ENCODE data around the gene BAIAP2.
"Not testable (repeated sequence)": the region's sequence is repeated elsewhere in the genome, so short reads cannot be mapped to it uniquely, and the experiment has no call there.

BAIAP2 gene

DNA sequence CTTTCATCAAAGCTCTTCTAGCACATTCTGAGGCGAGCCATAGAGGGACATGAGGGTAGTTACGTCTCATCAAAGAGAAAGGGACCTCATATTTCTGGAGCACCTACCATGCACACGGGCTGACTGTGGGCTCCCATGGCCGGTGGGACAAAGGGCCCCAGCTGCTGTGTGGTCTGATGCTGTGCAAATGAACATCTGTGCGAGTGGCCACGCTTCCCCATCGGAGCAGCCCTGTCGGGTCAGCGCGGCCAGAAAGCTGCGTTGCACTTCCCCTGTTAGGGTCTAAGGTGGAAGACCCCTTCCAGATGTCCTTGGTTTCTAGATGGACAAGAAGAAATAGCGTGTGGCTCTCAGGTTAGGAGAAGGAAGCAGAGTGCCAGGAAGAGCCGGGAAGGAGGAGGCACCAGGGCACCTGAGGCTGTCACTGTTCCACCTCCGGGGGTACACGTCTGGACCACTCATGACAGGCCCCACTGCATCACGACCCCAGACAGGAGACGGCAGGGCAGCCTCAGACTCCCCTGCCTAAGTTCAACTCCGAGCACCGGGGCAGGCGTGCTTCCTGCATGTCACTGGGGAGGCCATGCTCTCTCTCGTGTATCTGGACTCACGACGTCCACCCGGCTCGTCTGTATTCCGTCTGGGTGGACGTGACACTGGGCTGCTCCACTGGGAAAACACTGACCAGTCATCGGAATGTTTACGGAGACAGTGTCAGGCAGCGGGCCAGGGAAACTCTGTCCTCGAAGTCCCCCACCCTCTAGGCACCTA lies 8.5 kb upstream of the BAIAP2 start:
- DNase-seq = no peak

DNA sequence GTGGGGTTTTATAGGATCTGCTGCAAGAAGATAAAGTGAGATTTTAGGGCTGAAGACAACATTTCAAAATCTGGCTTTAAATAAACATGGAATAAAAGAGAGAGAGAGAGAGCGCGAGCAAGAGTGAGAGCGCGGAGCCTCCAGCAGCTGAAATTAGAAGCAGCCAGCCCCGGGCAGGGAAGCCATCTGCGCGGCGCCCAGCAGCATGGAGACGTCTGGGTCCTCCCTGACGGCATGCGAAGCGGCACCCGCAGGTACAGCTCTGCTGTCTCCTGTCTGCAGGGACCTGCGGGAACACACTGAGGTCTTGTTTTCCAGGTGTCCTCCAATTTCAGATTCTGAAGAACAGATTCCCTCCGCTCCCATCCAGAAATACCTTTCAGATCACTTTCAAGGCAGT lies 7.9 kb upstream of the BAIAP2 start:
- no peak for DNase-seq

DNA sequence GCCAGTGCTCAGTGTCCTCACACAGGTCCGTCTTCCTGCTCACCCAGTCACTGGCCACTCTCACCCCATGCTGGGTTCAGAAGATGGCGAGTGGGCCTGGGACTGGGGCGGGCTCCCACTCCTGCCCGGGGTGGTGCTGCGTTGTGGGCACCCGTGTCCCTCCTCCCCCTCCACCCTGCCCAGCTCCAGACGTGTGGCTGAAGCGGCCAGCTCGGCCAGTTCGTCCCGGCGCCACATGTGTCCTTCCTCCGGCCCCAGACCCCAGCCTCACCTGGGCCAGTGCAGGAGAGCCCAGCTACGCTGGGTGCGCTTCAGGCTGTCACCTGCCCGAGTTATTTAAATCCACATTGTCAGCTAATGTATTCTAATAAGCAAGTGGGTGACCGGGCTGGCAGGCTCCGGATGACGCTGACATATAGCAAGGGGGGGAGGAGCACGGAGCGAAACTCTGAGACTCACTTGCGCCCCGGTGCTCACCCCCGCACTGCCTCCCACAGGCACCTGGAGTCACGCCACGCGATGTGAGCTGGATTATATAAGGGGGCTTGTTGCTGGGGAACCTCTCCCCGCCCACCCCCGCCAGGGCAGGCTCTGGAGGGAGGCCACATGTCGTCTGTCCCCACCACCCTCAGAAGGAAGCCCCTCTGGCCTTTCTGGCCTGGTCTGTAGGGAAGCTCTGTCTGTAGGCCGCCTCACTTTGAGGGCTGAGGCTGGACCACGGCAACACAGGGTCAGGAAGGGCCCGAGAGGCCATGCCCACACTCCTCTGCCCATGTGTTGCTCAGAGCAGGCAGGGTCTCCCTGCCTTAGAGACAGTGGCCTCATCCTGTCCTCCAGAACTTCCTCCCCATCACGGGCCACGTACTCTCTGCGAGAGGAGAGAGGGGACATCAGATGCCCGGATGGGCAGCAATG lies 7.1 kb upstream of the BAIAP2 start:
- DNase-seq = no peak

DNA sequence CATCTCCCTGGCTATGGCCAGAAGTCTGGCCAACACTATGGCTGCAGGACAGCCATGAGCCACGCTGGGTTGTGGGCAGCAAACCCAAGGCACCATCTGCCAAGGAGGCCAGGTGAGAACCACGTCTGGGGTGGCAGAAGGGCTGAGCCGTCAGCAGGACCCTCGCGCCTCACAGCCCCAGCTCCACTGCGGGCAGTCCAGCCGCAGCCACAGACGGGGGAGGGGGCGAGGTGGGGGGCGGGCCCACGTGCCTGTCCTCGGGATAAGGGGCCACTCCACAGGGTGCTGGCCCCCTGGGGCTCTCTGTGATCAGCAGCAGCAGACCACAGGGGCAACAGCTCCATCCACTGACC lies 6.5 kb upstream of the BAIAP2 start:
- no peak for DNase-seq

DNA sequence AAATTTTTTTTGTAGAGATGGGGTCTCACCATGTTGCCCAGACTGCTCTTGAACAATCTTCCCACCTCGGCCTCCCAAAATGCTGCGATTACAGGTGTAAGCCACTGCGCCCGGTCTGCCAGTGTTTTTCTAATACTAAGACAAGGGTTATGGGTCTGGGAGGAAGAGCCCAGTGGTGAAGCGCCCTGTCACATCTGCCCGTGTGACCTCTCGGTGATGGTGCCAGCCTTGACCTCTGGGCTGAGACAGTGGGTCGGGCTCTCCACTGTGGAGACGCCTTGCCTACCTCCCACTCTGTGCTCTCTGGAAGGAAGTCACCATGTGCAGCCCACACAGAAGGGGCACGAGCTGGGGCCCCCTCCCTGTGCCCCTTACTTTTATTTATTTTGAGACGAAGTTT lies 5.1 kb upstream of the BAIAP2 start:
- no peak for DNase-seq

DNA sequence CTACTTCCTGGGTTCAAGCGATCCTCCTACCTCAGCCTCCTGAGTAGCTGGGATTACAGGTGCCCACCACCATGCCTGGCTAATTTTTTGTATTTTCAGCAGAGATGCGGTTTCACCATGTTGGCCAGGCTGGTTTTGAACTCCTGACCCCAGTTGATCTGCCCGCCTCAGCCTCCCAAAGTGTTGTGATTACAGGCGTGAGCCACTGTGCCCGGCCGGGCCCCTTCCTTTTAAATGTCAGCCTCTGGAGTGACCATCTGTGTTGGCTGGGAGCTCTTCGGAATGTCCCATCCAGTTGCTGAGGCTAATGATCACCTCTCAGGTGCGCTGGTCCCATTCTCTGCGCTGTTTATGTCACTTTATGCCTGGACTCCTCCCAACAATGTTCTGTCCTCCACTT lies 4.6 kb upstream of the BAIAP2 start:
- DNase-seq = not testable (repeated sequence)

DNA sequence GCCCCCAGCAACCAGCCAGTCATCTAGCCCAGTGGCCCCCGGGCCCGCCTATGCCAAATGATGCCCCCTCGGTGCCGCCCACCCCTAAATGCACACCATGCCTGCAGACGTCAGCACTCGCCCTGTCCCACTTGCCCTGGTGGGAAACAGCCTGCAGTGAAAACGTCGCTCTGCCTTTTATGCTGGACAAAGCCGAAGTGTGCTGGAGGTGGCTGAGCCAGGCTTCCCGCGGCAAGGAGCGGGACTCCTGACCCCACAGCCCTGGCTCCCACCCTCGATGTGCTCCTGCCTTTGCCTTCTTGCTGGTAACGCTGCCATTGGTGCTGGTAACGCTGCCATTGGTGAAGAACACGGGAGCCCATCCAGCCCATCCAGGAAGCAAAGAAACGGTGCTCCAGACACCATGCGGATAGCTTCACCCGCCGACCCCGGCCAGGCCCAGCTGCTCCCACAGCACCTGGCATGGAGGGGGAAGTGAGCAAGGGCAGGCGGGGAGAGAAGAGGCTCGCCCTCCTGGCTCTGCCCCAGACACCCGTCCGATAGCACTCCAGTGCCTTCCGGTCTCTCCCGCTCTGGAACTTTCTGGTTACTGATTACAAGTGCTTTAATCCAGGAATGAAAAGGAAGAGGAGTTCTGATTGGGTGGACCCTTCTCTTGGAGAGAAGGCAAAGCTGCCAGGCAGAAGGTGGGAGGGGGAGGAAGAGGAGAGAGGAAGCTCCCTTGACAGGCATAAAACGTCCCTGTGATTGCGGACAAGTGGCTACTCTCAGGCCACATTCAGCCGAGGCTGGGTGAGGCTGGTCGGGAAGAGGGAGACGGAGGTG lies 4.0 kb upstream of the BAIAP2 start:
- DNase-seq = no peak

DNA sequence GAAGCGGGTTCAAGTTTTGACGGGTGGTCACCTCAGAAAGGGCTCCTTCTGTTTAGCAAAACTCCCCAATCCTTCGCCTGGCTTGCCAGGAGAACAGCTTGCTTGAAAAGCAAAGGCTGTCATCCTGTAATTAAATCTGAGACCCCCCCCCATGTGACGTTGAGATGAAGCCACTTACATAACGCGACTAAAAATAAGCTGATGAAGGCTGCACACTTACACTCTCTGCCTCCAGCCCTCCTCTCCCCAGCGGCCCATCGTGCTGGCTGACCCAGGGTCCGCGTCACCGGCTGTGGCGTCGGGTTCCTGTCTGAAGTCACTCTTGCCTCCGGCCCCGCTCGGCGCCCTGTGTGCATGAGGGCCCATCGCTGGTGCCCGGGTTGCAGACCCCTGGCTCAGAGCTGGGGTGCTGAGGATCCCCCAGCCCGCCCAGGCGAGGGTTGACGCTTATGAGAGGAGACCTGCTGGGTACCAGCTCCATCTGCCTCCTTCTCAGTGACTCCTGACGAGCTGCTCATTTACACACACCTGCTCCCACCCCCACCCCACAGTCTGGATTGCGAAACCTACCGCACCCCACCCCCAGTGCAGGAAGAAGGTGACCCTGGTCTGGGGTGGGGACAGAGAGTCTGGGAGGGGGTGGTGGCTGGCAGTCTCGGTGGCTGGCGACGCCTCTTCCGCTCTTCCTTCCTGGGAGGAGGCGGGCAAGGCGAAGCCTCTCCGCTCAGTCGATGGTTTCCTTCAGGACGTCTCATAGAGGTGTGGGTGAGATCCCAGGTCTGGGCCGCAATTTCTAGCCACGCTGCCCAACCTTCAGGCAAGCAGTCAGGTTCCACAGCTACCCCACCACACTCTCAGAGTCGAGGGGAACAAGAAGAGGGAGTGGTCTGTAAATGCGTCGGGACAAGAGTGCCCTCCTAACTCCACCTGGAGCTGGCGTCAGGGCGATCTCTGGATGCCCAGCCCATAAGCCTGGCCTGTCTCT lies 3.1 kb upstream of the BAIAP2 start:
- no peak for DNase-seq

DNA sequence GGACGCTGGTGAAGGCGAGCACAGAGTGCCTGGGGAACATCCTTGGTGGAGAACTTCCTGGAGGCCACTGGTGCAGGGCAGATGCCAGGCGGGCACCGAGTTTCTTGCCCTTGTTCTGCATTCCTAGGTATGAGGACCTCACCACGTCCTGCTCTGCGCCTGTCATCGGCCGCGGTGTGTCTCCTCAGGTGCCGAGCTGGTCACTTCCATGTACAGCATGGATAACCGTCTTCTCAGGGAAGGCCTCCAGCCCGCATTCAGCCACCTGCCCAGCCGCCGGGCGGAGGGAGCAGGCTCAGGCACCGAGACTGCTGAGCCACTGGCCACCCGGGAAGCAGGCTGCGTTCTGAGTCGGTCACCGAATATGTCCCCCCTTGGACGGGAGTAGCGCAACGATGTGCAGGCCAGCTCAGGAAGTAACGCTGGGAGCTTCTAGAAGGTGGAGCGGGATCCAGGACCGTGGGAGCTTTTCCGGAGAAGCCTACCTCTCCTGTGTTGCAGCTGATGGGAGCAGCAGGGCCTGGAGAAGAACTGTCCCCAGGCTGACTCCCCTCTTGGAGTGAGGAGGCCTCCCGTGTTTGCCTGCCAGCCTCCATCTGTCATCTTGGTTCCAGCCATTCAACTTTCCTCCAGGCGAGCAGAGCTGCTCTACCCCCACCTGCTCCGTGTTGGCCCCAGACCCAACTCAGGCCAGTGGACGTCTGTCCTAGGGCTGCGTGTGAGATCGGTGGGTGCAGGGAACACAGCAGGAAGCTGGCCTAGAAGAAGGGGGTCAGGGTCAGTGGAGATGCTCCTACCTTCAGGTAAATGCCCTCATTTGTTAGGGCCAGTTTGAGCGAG lies 2.1 kb upstream of the BAIAP2 start:
- no peak for DNase-seq

DNA sequence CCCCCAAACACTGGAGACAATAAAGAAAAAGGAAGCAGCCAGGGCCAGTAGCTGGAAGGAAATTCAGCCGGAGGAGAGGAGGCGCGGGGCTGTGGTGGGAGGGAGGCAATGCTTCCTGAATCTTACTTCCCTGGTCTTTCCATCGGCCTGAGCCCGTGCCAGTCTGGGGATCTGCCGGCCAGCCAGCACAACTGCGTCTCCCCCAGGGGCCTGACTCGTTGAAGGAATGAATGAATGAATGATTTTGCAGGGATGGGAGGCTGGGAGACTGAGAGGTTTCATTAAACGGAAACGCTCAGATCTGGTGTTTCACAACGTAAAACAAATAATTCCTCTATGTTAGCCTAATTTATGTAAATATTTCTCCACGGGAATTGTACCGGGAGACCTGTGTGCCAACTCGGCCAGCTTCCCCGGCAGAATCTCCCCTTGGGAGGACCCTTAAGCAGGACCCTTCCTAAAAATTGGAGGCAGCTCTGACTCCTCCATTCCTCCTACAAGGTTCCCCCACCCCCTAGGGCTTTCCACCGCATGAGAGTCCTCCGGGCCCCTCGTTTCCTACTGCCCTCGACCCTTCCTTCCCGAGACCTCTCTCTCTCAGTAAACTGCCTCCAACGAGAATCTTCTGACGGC lies 1.3 kb upstream of the BAIAP2 start:
- no peak for DNase-seq

DNA sequence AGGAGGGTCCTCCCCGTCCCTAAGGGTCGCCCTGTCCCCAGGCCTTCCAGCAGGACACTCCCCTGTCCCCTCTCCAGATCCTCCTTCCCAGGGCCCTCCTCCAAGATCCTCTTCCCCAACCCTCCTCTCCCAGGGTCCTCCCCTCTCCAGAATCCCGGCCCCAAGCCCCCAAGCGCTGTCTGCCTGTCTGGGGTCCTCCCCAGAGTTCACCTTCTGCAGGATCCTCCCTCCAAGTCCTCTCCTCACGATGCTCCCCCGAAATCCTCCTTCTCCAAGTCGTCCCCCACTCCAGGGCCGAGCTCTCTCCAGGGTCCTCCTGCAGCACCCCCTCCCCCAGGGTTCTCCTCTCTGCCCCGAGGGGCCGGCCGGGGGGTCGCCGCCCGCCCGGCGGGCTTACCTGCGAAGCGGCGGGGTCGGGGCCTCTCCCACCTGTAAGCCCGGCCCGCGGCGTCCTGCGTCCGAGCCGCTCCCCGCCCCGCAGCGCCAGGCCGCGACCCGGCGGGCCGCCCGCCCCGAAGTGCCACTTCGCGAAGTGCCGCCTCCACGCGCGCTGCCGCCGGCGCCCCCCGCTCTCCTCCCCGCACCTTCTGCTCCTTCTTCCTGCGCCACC lies 678 bp upstream of the BAIAP2 start:
- no peak for DNase-seq

DNA sequence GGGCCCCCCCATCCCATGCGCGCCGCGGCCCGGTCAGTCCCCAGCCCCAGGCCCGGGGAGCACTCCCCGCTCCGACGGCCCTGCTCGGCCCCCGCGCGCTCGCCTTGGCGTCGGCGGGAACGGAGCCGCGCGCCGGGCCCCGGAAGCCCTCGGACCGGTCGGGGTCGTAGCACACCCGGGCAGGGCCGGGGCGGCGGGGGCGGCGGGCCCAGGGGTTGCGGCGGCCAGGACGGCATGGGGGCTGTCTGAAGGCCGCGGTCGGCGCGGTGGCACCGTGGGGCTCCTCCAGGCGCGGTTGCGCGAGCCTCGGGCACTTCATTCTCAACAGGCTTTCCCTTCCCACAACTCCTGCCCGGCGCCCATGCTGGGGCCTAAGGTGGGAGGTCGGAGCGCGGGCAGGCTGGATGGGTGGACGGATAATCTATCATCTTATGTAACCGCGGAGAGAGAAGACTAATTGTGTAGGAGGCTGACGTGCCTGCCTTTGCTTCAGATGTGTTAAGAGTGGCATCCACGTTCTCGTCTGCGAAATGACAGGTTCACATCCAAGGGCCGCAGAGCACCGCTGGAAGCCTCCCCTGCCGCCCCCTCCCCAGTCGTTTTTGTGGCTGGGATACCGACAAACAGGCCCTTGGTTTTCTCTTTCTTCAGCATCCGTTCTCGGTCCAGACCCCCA lies 708 bp downstream of the BAIAP2 start:
- DNase-seq = no peak

DNA sequence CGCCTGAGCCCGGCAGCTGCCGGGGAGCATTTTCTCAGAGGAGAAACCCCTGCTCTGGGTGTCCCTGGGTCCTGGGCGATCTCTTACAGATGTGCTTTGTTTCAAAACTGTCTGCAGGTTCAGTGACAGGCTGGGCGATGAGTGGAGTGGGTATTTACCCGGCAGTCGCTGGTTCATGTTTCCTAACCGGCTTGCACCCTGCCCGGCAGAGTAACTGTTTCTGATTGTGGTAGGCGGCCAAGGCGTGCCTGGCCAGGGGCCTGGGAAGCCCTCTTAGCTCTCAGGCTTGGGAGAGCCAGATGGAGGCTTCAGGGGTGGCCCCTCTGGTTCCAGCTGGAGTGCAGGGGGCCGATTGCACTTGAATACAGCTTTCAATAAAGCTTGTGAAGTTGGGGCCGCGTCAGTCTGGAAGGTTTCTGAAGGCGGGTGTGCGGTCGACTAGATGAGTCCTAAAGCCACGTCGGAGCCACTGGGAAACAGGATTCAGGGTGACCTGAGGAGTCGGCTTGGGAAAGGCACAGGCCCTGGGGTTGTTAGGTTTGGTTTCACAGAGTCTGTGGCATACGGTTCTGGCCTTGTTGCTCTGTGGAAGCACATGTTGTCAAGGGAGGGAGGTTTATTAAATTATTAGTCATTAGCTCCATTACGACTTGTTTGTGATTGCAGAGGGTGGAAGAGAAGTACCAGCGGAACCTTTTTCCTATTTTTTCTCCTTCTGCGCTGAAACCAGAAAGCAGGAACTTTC lies 1.4 kb downstream of the BAIAP2 start:
- no peak for DNase-seq

DNA sequence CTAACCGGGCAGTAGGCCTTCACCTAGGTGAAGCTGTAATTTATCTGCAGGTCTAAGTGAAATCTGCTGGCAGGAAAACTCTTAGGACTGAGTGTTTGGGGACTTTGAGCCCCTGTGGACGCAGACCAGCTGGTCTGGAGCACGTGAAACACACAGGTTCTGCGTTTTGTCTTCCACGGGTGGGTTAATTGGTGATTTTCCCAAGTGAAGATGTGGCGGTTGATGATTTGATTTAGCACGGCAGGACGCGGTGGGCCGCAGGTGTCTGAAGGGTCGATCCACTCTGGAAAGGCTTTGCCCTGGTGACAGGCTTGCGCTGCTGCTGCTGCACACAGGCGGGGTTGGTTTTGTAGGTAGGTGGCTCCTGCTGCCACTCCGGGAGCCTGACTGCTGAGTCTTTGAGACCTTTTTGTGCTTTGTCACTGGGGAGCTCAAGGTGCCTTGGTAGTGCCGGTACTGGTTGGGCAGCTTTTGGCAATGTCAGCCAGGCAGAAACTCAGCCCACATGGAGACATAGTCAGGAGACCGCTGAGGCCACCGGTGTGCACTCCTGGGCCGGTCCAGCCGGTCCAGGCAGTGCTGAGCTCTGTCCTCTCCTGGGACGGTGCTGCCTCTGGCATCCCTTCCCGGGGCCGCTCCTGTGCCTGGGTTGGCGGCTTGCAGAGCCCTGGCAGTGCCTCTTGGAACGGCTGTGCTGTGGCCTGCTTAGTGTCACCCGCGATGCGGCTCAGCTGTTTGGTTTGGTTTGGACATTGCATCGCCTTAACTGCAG lies 2.3 kb downstream of the BAIAP2 start:
- no peak for DNase-seq

DNA sequence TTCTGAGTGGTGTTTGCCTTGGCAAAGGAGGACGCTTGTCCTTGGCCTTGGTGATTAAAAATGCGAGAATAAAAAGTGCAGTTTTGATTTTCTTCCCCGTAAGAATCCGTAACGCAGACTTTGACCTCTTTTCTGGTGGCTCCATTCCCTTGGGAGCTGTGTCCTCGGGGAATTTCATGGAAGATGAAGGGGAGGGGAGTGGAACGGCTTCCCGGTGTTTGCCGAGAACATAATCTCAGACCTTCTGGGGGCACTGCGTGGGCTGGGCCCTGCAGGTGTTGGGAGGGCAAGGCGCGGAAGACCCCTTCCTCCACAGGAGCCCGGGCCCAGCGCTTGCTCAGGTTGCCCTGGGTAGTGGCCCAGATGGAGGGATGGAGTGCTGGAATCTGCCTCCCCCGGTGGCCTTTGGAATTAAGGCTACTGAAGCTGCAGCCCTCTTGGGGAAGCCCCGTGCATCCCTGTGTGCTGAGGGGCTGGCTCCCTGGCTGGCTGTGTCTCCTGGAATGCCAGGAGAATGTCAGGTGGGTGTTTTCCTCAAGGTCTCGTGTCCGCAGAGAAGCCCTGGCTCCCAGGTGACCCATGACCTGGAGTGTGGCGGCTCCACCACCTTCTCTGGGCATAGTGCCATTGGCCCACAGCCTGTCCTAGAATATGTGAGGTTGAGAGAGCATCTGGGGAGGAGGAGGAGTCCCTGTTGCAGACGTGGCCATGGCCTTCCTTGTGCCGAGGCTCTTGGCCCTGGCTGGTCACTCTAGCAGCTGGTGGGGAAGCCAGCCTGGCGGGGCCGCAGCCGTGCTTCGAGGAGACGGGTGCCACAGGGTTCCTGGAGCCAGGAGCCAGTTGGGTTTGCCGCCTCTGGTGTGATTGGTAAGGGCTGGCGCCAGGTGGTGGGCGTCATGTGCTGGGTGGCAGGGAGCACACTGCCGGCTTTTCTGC lies 3.1 kb downstream of the BAIAP2 start:
- no peak for DNase-seq

DNA sequence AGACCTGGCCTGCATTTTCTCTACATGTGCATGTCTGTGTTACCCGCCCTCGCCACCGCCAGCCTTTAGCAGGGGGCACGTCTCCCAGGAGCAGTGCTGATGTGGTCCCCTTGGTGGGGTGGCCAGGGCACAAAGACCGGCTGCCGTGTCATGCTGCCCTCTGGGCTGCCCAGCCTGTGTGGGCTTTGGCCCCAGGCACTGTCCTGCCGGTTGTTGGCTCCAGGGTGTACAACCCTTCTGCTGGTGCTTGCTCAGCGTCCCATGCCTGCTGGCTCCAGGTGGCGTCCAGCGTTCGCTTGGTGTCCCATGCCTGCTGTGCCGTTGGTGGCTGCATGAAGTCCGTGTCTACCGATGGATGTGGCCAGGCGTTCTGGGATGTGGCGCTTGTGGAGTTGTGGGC lies 4.1 kb downstream of the BAIAP2 start:
- DNase-seq = no peak

Data from NCI-H345 (cell line).